ENCODE data around the gene CFAP161.

DNA sequence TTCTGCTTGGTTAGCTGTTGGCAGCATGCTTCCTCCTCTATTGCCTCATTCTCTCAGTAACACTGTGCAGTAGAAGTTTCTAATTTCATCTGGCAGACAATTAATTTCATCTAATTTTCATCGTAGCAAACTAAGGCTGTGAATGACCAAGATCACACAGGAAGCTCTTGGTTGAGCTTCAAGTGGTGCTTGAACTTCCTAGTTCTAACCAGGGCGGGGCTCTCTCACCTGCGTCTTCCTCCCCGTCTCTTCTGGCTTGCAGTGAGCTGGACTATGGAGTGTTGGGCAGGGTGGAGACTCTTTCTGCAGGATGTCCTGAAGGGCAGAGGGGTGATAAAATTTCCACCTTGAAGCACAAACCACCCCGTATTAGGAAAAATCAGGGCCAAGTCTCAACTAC, 60.7 kb downstream of the CFAP161 start:
- no peak for TF ChIP-seq NFIC (IDR thresholded peaks at IDR 0.05; ENCODE audit: borderline replicate concordance)
- TF ChIP-seq, protein P1, sequence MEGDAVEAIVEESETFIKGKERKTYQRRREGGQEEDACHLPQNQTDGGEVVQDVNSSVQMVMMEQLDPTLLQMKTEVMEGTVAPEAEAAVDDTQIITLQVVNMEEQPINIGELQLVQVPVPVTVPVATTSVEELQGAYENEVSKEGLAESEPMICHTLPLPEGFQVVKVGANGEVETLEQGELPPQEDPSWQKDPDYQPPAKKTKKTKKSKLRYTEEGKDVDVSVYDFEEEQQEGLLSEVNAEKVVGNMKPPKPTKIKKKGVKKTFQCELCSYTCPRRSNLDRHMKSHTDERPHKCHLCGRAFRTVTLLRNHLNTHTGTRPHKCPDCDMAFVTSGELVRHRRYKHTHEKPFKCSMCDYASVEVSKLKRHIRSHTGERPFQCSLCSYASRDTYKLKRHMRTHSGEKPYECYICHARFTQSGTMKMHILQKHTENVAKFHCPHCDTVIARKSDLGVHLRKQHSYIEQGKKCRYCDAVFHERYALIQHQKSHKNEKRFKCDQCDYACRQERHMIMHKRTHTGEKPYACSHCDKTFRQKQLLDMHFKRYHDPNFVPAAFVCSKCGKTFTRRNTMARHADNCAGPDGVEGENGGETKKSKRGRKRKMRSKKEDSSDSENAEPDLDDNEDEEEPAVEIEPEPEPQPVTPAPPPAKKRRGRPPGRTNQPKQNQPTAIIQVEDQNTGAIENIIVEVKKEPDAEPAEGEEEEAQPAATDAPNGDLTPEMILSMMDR (IDR thresholded peaks at IDR 0.05): no peak
- no peak for TF ChIP-seq JUND (IDR thresholded peaks at IDR 0.05)
- no peak for TF ChIP-seq RFX5 (IDR thresholded peaks at IDR 0.05; ENCODE audit: low read length)
- TF ChIP-seq NRF1 (IDR thresholded peaks at IDR 0.05; ENCODE audit: low read depth, low read length): no peak
- TF ChIP-seq POLR2AphosphoS5 (IDR thresholded peaks at IDR 0.05; ENCODE audit: low read depth, low read length): no peak
- no peak for TF ChIP-seq EZH2phosphoT487 (IDR thresholded peaks at IDR 0.05; ENCODE audit: borderline replicate concordance, low read depth)
- TF ChIP-seq RAD21 (IDR thresholded peaks at IDR 0.05; ENCODE audit: low read length): no peak
- TF ChIP-seq SIN3A (IDR thresholded peaks at IDR 0.05; ENCODE audit: borderline replicate concordance, low read depth, low read length): no peak
- no peak for TF ChIP-seq MEF2A (IDR thresholded peaks at IDR 0.05; ENCODE audit: borderline replicate concordance, low read depth)
- no peak for TF ChIP-seq GABPA (IDR thresholded peaks at IDR 0.05; ENCODE audit: low read depth)
- TF ChIP-seq, protein P2, sequence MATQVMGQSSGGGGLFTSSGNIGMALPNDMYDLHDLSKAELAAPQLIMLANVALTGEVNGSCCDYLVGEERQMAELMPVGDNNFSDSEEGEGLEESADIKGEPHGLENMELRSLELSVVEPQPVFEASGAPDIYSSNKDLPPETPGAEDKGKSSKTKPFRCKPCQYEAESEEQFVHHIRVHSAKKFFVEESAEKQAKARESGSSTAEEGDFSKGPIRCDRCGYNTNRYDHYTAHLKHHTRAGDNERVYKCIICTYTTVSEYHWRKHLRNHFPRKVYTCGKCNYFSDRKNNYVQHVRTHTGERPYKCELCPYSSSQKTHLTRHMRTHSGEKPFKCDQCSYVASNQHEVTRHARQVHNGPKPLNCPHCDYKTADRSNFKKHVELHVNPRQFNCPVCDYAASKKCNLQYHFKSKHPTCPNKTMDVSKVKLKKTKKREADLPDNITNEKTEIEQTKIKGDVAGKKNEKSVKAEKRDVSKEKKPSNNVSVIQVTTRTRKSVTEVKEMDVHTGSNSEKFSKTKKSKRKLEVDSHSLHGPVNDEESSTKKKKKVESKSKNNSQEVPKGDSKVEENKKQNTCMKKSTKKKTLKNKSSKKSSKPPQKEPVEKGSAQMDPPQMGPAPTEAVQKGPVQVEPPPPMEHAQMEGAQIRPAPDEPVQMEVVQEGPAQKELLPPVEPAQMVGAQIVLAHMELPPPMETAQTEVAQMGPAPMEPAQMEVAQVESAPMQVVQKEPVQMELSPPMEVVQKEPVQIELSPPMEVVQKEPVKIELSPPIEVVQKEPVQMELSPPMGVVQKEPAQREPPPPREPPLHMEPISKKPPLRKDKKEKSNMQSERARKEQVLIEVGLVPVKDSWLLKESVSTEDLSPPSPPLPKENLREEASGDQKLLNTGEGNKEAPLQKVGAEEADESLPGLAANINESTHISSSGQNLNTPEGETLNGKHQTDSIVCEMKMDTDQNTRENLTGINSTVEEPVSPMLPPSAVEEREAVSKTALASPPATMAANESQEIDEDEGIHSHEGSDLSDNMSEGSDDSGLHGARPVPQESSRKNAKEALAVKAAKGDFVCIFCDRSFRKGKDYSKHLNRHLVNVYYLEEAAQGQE (IDR thresholded peaks at IDR 0.05; ENCODE audit: low read depth, low read length): no peak
- TF ChIP-seq TAF1 (IDR thresholded peaks at IDR 0.05; ENCODE audit: borderline replicate concordance, low read depth, low read length): no peak
- no peak for TF ChIP-seq FOXJ3 (CRISPR knock-in tag; IDR thresholded peaks at IDR 0.05)

All from SK-N-SH (cell line).